Mononuclear cell (primary cell): ENCODE measurements around the gene YDJC. TPM values are rescaled to one million over a fixed set of nuclear protein-coding genes. Genes with fewer than 3 reads are reported as not detected.
"Not testable (repeated sequence)": the region's sequence is repeated elsewhere in the genome, so short reads cannot be mapped to it uniquely, and the experiment has no call there.

ENCODE experiments used
- H3K27me3 ChIP-seq: 2 replicates; pipeline ENCODE4 v1.6.0; 2011; ENCODE audit warnings: low read length, control low read depth; ENCODE audit not compliant: insufficient read depth
- H3K4me1 ChIP-seq: 2 replicates; pipeline ENCODE4 v1.5.1; 2011; ENCODE audit warnings: mild to moderate bottlenecking, low read length, control low read depth; ENCODE audit not compliant: insufficient read depth
- H3K4me3 ChIP-seq: 2 replicates; pipeline ENCODE4 v1.5.1; 2011; ENCODE audit warnings: mild to moderate bottlenecking, low read length, moderate library complexity
- H3K9me3 ChIP-seq: 2 replicates; pipeline ENCODE4 v1.5.1; 2011; ENCODE audit warnings: low read depth, mild to moderate bottlenecking, control low read depth, low read length
- total RNA-seq: library from RNA; depleted of rRNA; stranded (reverse); fragments of >200 nt; gene quantifications from one replicate; pipeline ENCODE4 v1.2.3, GENCODE V29; 2012

YDJC gene
- total RNA-seq, 1 donor, result 20.7 TPM

- Histone ChIP-seq H3K4me3 (no peak overlapping the region), H3K27me3 (no peaks in the 10 kb centered on the region), H3K9me3 (no peaks in the 10 kb centered on the region), H3K4me1 (peaks cover 8% of the 10 kb centered on the region)
Measured at GRCh38 chr22:21611210-21611977, 18.4 kb downstream of the YDJC start.

- H3K27me3 ChIP-seq, H3K9me3 ChIP-seq, H3K4me3 ChIP-seq: not testable (repeated sequence)
- H3K4me1 ChIP-seq, result peaks cover 13% of the 10 kb centered on the region
Measured at GRCh38 chr22:21609556-21610157, 20.2 kb downstream of the YDJC start.

- Histone ChIP-seq H3K9me3 (no peaks in the 10 kb centered on the region), H3K27me3 (no peaks in the 10 kb centered on the region), H3K4me3 (no peak overlapping the region), H3K4me1 (peaks cover 18% of the 10 kb centered on the region)
Measured at GRCh38 chr22:21606775-21607174, 23.0 kb downstream of the YDJC start.

- Histone ChIP-seq H3K4me1 (peaks cover 18% of the 10 kb centered on the region), H3K9me3 (no peaks in the 10 kb centered on the region), H3K4me3 (no peak overlapping the region), H3K27me3 (no peaks in the 10 kb centered on the region)
Measured at GRCh38 chr22:21605887-21606564, 23.8 kb downstream of the YDJC start.

- H3K9me3 ChIP-seq, result no peaks in the 10 kb centered on the region
- no peak overlapping the region for H3K4me3 ChIP-seq
- no peaks in the 10 kb centered on the region for H3K27me3 ChIP-seq
- peaks cover 20% of the 10 kb centered on the region for H3K4me1 ChIP-seq
Measured at GRCh38 chr22:21603973-21604372, 25.8 kb downstream of the YDJC start.

GRCh38 chr22:21602579-21602978 lies 27.2 kb downstream of the YDJC start:
- no peaks in the 10 kb centered on the region for H3K9me3 ChIP-seq
- no peaks in the 10 kb centered on the region for H3K27me3 ChIP-seq
- H3K4me1 ChIP-seq, result peaks cover 19% of the 10 kb centered on the region
- no peak overlapping the region for H3K4me3 ChIP-seq

GRCh38 chr22:21599053-21599893 lies 30.5 kb downstream of the YDJC start:
- H3K4me1 ChIP-seq, result peaks cover 11% of the 10 kb centered on the region
- no peak overlapping the region for H3K4me3 ChIP-seq
- no peaks in the 10 kb centered on the region for H3K27me3 ChIP-seq
- H3K9me3 ChIP-seq, result no peaks in the 10 kb centered on the region

- H3K27me3 ChIP-seq, result no peaks in the 10 kb centered on the region
- H3K9me3 ChIP-seq, result no peaks in the 10 kb centered on the region
- H3K4me3 ChIP-seq, result no peak overlapping the region
- peaks cover 5% of the 10 kb centered on the region for H3K4me1 ChIP-seq
Measured at GRCh38 chr22:21598302-21598701, 31.5 kb downstream of the YDJC start.

GRCh38 chr22:21596356-21597135 lies 33.3 kb downstream of the YDJC start:
- not testable (repeated sequence) for H3K9me3 ChIP-seq, H3K4me3 ChIP-seq, H3K27me3 ChIP-seq
- peaks cover 10% of the 10 kb centered on the region for H3K4me1 ChIP-seq

GRCh38 chr22:21594865-21595452 lies 34.9 kb downstream of the YDJC start:
- Histone ChIP-seq H3K4me1 (peaks cover 21% of the 10 kb centered on the region), H3K27me3 (no peaks in the 10 kb centered on the region), H3K4me3 (no peak overlapping the region), H3K9me3 (no peaks in the 10 kb centered on the region)

- Histone ChIP-seq H3K4me1 (peaks cover 29% of the 10 kb centered on the region), H3K4me3 (no peak overlapping the region), H3K27me3 (no peaks in the 10 kb centered on the region), H3K9me3 (no peaks in the 10 kb centered on the region)
Measured at GRCh38 chr22:21593406-21594232, 36.2 kb downstream of the YDJC start.

GRCh38 chr22:21592422-21592821 lies 37.4 kb downstream of the YDJC start:
- peaks cover 41% of the 10 kb centered on the region for H3K4me1 ChIP-seq

GRCh38 chr22:21591695-21592094 lies 38.1 kb downstream of the YDJC start:
- Histone ChIP-seq H3K4me3 (no peak overlapping the region), H3K9me3 (no peaks in the 10 kb centered on the region), H3K4me1 (peaks cover 48% of the 10 kb centered on the region), H3K27me3 (no peaks in the 10 kb centered on the region)

More at GRCh38 chr22:21592422-21592821, 37.4 kb downstream of the YDJC start:
- Histone ChIP-seq H3K4me3 (no peak overlapping the region), H3K9me3 (no peaks in the 10 kb centered on the region), H3K27me3 (no peaks in the 10 kb centered on the region)
